Suprapubic skin (tissue), 4 donors: ENCODE measurements around the gene TBX5. TPM values are rescaled to one million over a fixed set of nuclear protein-coding genes. Genes with fewer than 3 reads are reported as not detected.
"Not testable (repeated sequence)": the region's sequence is repeated elsewhere in the genome, so short reads cannot be mapped to it uniquely, and the experiment has no call there.

Experiments
- DNase-seq, 2 donors: peaks; one replicate each; pipeline ENCODE4 v3.0.0-alpha.2; 2019; ENCODE audit warnings: low spot score in 2 of 2
- H3K27ac ChIP-seq: fragments of 200-600 bp; sonication (generic); one replicate; pipeline ENCODE4 v1.5.1; 2019
- H3K27me3 ChIP-seq: fragments of 200-600 bp; sonication (generic); one replicate; pipeline ENCODE4 v1.5.1; 2019
- H3K36me3 ChIP-seq: fragments of 200-600 bp; sonication (generic); one replicate; pipeline ENCODE4 v1.5.1; 2019
- H3K4me1 ChIP-seq: fragments of 200-600 bp; sonication (generic); one replicate; pipeline ENCODE4 v1.5.1; 2019
- H3K4me3 ChIP-seq: fragments of 200-600 bp; sonication (generic); one replicate; pipeline ENCODE4 v1.5.1; 2019; ENCODE audit warnings: mild to moderate bottlenecking
- H3K9me3 ChIP-seq: fragments of 200-600 bp; sonication (generic); one replicate; pipeline ENCODE4 v1.5.1; 2019
- EP300 ChIP-seq: sonication (generic); formaldehyde crosslinking; IDR thresholded peaks from one replicate; pipeline ENCODE4 v1.6.1; 2017; ENCODE audit warnings: antibody characterized with exemption
- POLR2A ChIP-seq, 2 donors: fragments of 450-650 bp; IDR thresholded peaks; one replicate each; pipeline ENCODE4 v1.6.1; 2017; ENCODE audit warnings: antibody characterized with exemption in 2 of 2, mild to moderate bottlenecking in 2 of 2, moderate library complexity in 2 of 2
- POLR2AphosphoS5 ChIP-seq, 3 donors: sonication (generic); formaldehyde crosslinking; IDR thresholded peaks; one replicate each; pipeline ENCODE4 v1.6.1; 2017; ENCODE audit warnings: antibody characterized with exemption in 3 of 3
- WGBS: methylation state at CpG from one replicate; pipeline ENCODE4 v1.1.5; 2018; 5-methylcytosine and 5-hydroxymethylcytosine counted together
- total RNA-seq, 4 donors: library from RNA; depleted of rRNA; stranded (reverse); fragments of >200 nt; gene quantifications; one replicate each; pipeline ENCODE4 v1.1.0, GENCODE V29; 2016
- TF ChIP-seq, protein P1 (sequence below), 2 donors: fragments of 200-600 bp in 1 of 2; fragments of 450-650 bp in 1 of 2; sonication (generic) in 1 of 2; IDR thresholded peaks; one replicate each; pipeline ENCODE4 v1.5.1; 2016 to 2019; ENCODE audit warnings: antibody characterized with exemption in 2 of 2, mild to moderate bottlenecking in 1 of 2, moderate library complexity in 1 of 2

Gene TBX5
- total RNA-seq, 4 donors from 2014 or later = 0.44 to 3.5 (median 2.1) TPM; not detected in 1

DNA sequence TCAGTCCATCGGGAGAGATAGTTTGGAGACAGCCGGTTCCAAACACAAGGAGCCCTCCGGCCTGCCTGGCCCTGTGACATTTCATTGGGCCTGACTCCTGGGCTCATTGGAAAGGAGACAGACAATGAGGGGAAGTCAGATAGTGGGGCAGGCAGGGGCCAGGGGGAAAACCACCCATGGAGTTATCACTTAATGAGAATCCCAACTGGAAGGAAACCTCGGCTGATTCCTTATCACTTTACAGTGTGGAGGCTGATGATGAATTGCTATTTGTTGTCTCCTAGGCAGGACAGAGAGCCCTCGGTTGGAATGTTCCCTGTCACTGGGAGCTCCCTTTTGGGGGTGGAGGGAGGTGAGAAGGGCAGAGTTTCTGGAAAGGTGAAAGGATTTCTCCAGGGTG lies 44.4 kb downstream of the TBX5 start:
- Histone ChIP-seq H3K4me3 (no peak overlapping the region), H3K36me3 (no peaks in the 10 kb centered on the region), H3K4me1 (no peaks in the 10 kb centered on the region), H3K27ac (no peak overlapping the region), H3K27me3 (peaks cover 4% of the 10 kb centered on the region), H3K9me3 (no peaks in the 10 kb centered on the region)
- WGBS = 43% methylated on average over 5 of the region's 5 CpGs
- DNase-seq = no peak
- TF ChIP-seq POLR2A (IDR thresholded peaks at IDR 0.05) (no peak), EP300 (no peak)

DNA sequence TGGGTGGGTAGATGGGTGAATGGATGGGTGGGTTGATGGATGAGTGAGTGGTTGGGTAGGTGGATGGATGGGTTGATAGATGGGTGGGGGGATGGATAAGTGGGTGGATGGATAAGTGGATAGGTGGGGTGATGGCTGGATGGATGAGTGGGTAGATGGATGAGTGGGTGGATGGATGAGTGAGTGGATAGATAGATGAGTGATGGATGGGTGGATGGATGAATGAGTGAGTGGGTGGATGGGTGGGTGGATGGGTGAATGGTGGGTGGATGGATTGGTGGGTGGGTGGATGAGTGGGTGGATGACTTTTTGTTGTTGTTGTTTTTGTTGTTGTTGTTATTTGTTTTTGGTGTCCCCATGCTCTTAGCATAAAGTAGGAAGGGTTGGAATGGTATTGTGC lies 45.5 kb downstream of the TBX5 start:
- Histone ChIP-seq H3K4me1 (no peaks in the 10 kb centered on the region), H3K27ac (no peak overlapping the region), H3K27me3 (no peaks in the 10 kb centered on the region), H3K9me3 (no peaks in the 10 kb centered on the region), H3K4me3 (no peak overlapping the region), H3K36me3 (no peaks in the 10 kb centered on the region)
- TF ChIP-seq, protein P1, sequence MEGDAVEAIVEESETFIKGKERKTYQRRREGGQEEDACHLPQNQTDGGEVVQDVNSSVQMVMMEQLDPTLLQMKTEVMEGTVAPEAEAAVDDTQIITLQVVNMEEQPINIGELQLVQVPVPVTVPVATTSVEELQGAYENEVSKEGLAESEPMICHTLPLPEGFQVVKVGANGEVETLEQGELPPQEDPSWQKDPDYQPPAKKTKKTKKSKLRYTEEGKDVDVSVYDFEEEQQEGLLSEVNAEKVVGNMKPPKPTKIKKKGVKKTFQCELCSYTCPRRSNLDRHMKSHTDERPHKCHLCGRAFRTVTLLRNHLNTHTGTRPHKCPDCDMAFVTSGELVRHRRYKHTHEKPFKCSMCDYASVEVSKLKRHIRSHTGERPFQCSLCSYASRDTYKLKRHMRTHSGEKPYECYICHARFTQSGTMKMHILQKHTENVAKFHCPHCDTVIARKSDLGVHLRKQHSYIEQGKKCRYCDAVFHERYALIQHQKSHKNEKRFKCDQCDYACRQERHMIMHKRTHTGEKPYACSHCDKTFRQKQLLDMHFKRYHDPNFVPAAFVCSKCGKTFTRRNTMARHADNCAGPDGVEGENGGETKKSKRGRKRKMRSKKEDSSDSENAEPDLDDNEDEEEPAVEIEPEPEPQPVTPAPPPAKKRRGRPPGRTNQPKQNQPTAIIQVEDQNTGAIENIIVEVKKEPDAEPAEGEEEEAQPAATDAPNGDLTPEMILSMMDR (IDR thresholded peaks at IDR 0.05) = no peak
- TF ChIP-seq EP300 = no peak
- no peak for TF ChIP-seq POLR2A (IDR thresholded peaks at IDR 0.05)
- TF ChIP-seq POLR2AphosphoS5 (IDR thresholded peaks at IDR 0.05) = no peak
- DNase-seq = no peak

DNA sequence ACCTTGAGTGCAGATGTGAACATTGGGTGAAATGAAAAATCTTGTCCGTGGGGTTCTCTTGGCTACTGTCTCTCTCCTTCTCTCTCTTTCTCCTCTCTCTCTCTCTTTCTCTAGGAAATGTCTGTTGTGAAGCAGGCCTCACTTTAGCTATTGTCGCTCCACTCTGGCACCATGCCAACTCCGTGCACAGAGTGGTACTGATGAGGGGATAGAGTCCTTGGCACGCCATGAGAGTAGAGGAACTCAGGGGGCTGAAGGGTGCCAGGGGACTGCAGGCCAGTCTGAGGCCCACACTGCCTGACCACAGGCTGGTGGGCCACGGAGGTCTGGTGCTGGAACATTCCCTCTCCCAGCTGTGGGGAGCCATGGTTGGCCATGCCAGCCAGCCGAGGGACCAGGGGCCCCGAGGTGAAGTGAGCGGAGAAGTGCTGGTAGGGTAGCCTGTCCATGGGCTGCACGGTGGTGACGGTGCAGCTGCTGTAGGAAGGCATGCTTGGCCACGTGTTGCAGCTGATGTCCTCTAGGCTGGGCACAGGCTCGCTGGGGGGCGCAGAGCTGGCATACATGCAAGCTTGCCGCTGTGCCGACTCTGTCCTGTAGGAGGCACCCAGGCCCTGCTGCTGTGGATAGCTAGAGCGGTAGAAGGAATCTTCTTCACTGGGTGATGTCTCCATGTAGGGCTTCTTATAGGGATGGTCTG lies 50.4 kb downstream of the TBX5 start:
- no peaks in the 10 kb centered on the region for H3K9me3 ChIP-seq

DNA sequence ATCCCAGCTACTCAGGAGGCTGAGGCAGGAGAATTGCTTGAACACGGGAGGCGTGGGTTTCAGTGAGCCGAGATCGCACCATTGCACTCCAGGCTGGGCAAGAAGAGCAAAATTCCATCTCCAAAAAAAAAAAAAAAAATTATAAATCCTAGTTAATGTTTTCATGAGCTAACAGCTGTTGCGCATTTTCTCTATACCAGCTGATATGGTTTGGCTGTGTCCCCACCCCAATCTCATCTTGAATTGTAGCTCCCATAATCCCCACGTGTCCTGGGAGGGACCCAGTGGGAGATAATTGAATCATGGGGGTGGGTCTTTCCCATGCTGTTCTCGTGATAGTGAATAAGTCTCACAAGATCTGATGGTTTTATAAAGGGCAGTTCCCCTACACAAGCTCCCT lies 56.7 kb downstream of the TBX5 start:
- H3K27ac ChIP-seq, H3K9me3 ChIP-seq, H3K27me3 ChIP-seq, H3K4me3 ChIP-seq, H3K36me3 ChIP-seq, H3K4me1 ChIP-seq, DNase-seq: not testable (repeated sequence)
- 56% methylated on average over 7 of the region's 7 CpGs for WGBS

More for the DNA sequence above, 50.4 kb downstream of the TBX5 start:
- no peak for DNase-seq
- no peaks in the 10 kb centered on the region for H3K36me3 ChIP-seq
- 69% methylated on average over 14 of the region's 16 CpGs for WGBS
- no peak overlapping the region for H3K27ac ChIP-seq
- TF ChIP-seq EP300 (no peak), POLR2AphosphoS5 (IDR thresholded peaks at IDR 0.05) (no peak), POLR2A (IDR thresholded peaks at IDR 0.05) (no peak)
- TF ChIP-seq, protein P1 (IDR thresholded peaks at IDR 0.05) = no peak
- H3K4me1 ChIP-seq = no peaks in the 10 kb centered on the region
- no peaks in the 10 kb centered on the region for H3K27me3 ChIP-seq
- no peak overlapping the region for H3K4me3 ChIP-seq

DNA sequence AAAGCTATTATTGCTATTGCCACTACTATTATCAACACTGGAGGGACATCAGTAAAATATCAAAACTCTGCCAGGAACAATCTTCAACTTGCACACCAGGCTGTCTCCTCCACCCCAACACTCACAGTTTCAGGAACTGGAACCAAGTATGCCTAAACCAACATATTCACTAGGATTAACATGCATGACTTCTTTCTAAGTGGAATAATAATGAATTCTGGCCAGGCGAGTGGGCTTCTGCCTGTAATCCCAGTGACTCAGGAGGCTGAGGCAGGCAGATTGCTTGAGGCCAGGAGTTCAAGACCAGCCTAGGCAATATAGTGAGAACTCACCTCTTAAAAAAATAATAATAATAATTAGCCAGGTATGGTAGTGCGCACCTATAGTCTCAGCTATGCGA lies 58.1 kb downstream of the TBX5 start:
- TF ChIP-seq POLR2AphosphoS5 (IDR thresholded peaks at IDR 0.05) = no peak
- WGBS = 88% methylated on average over 3 of the region's 3 CpGs

DNA sequence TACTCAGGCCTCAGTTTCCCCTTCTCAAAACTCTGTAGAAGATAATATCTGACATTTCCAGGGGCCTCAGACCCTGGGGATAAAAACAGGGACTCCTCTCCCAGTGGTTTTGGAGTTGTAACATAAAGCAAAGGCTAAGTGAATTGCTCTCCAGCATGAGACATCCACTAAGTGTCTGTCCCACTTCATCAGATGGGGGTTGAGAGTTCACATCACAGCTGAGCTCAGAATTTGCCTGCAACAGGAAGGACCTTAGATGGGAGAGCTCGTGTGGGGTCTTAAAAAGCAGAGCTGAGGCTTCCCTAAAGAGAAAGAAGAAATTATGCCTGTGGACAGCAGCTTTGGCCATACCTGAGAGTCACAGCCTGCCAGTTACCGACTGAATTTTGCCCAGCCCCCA lies 61.1 kb downstream of the TBX5 start:
- TF ChIP-seq POLR2AphosphoS5 (IDR thresholded peaks at IDR 0.05) (no peak), EP300 (no peak), POLR2A (IDR thresholded peaks at IDR 0.05) (no peak)
- TF ChIP-seq, protein P1 (IDR thresholded peaks at IDR 0.05) = no peak
- no peak overlapping the region for H3K27ac ChIP-seq
- H3K4me3 ChIP-seq = no peak overlapping the region
- 65% methylated on average over 2 of the region's 2 CpGs for WGBS
- H3K36me3 ChIP-seq = no peaks in the 10 kb centered on the region
- H3K4me1 ChIP-seq = no peaks in the 10 kb centered on the region
- no peak for DNase-seq
- H3K27me3 ChIP-seq = peaks cover 17% of the 10 kb centered on the region
- H3K9me3 ChIP-seq = no peaks in the 10 kb centered on the region

More for the DNA sequence above, 58.1 kb downstream of the TBX5 start:
- H3K27ac ChIP-seq = no peak overlapping the region
- peaks cover 6% of the 10 kb centered on the region for H3K27me3 ChIP-seq
- H3K4me3 ChIP-seq = no peak overlapping the region
- H3K9me3 ChIP-seq = no peaks in the 10 kb centered on the region
- no peak for DNase-seq
- H3K36me3 ChIP-seq = no peaks in the 10 kb centered on the region
- no peaks in the 10 kb centered on the region for H3K4me1 ChIP-seq

DNA sequence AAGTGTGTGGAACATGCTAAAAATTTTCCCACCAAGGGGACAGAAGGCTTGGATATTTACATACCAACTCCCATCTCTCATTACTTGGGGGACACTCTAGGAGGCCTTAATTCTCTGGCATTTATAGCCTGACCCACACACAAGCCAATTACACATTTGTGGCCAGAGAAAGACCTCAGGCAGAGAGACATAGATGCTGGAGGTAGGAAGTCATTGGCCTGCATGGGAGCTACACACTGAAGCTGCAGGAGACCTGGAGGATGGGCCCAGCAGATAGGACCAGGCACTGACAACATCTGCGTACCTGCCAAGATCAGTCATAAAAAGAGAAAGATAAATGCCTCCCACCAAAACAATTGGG lies 61.7 kb downstream of the TBX5 start:
- TF ChIP-seq POLR2AphosphoS5 (IDR thresholded peaks at IDR 0.05) (no peak), POLR2A (IDR thresholded peaks at IDR 0.05) (no peak), EP300 (no peak)
- TF ChIP-seq, protein P1 (IDR thresholded peaks at IDR 0.05) = no peak
- no peaks in the 10 kb centered on the region for H3K9me3 ChIP-seq
- no peaks in the 10 kb centered on the region for H3K4me1 ChIP-seq
- H3K27ac ChIP-seq = no peak overlapping the region
- no peak for DNase-seq
- no peaks in the 10 kb centered on the region for H3K36me3 ChIP-seq
- 89% methylated on average over 1 of the region's 1 CpG for WGBS
- H3K4me3 ChIP-seq = no peak overlapping the region
- peaks cover 17% of the 10 kb centered on the region for H3K27me3 ChIP-seq
